Mesothelial cell of epicardium (in vitro differentiated cells): ENCODE measurements around the gene POLR3GL. TPM values are rescaled to one million over a fixed set of nuclear protein-coding genes. Genes with fewer than 3 reads are reported as not detected.
A peak's percentile ranks its signal among the peaks of the same experiment; 100 is the strongest.

Experiments used
- DNase-seq, 2 experiments: peaks; one replicate each; pipeline ENCODE4 v3.0.0; 2021; ENCODE audit warnings: low spot score in 2 of 2; ENCODE audit not compliant: unreplicated experiment in 2 of 2
- H3K27ac Mint-ChIP-seq: 2 replicates; pipeline ENCODE4 v1.8.0; 2021; ENCODE audit warnings: mixed read lengths
- H3K27me3 Mint-ChIP-seq: 2 replicates; pipeline ENCODE4 v1.8.0; 2021; ENCODE audit warnings: low read depth, mixed read lengths
- H3K36me3 Mint-ChIP-seq: 2 replicates; pipeline ENCODE4 v1.8.0; 2021; ENCODE audit warnings: mixed read lengths
- H3K4me1 Mint-ChIP-seq: 2 replicates; pipeline ENCODE4 v1.8.0; 2021; ENCODE audit warnings: mixed read lengths
- H3K4me3 Mint-ChIP-seq: 2 replicates; pipeline ENCODE4 v1.8.0; 2021; ENCODE audit warnings: mild to moderate bottlenecking, moderate library complexity, mixed read lengths
- H3K9me3 Mint-ChIP-seq: 2 replicates; pipeline ENCODE4 v1.8.0; 2021; ENCODE audit warnings: mixed read lengths
- CTCF ChIP-seq: fragments of 200-600 bp; sonication (generic); IDR thresholded peaks from one replicate; pipeline ENCODE4 v1.5.0; 2021; ENCODE audit warnings: antibody characterized with exemption; ENCODE audit not compliant: unreplicated experiment
- total RNA-seq: library from RNA; stranded (reverse); gene quantifications from 3 replicates; pipeline ENCODE4 v1.2.1, GENCODE V29; 2021

The POLR3GL gene
- total RNA-seq, 1 donor from 2014 or later: 16.4 TPM

GRCh38 chr1:145942871-145943270, 21.6 kb upstream of the POLR3GL start:
- no peaks in the 10 kb centered on the region for H3K9me3 Mint-ChIP-seq
- TF ChIP-seq CTCF: no peak
- no peaks in the 10 kb centered on the region for H3K27me3 Mint-ChIP-seq
- H3K36me3 Mint-ChIP-seq: peaks cover 2% of the 10 kb centered on the region
- H3K4me3 Mint-ChIP-seq: no peak overlapping the region
- no peak for DNase-seq
- peak overlapping the region; percentile 21 for H3K27ac Mint-ChIP-seq
- no peaks in the 10 kb centered on the region for H3K4me1 Mint-ChIP-seq

- no peak overlapping the region for H3K4me3 Mint-ChIP-seq
- peaks cover 2% of the 10 kb centered on the region for H3K36me3 Mint-ChIP-seq
- no peak for TF ChIP-seq CTCF
- peaks cover 4% of the 10 kb centered on the region for H3K4me1 Mint-ChIP-seq
- no peak for DNase-seq
- H3K27me3 Mint-ChIP-seq: no peaks in the 10 kb centered on the region
- H3K9me3 Mint-ChIP-seq: no peaks in the 10 kb centered on the region
- no peak overlapping the region for H3K27ac Mint-ChIP-seq
Measured at GRCh38 chr1:145944532-145944931, 20.0 kb upstream of the POLR3GL start.

- H3K4me3 Mint-ChIP-seq: no peak overlapping the region
- no peak for DNase-seq
- H3K27me3 Mint-ChIP-seq: no peaks in the 10 kb centered on the region
- peaks cover 2% of the 10 kb centered on the region for H3K36me3 Mint-ChIP-seq
- H3K4me1 Mint-ChIP-seq: peaks cover 4% of the 10 kb centered on the region
- no peak for TF ChIP-seq CTCF
- no peaks in the 10 kb centered on the region for H3K9me3 Mint-ChIP-seq
- H3K27ac Mint-ChIP-seq: no peak overlapping the region
Measured at GRCh38 chr1:145946477-145946986, 18.0 kb upstream of the POLR3GL start.

- no peak for TF ChIP-seq CTCF
- H3K27ac Mint-ChIP-seq: no peak overlapping the region
- H3K27me3 Mint-ChIP-seq: no peaks in the 10 kb centered on the region
- DNase-seq: no peak
- H3K36me3 Mint-ChIP-seq: peaks cover 2% of the 10 kb centered on the region
- no peak overlapping the region for H3K4me3 Mint-ChIP-seq
- H3K9me3 Mint-ChIP-seq: no peaks in the 10 kb centered on the region
- peaks cover 4% of the 10 kb centered on the region for H3K4me1 Mint-ChIP-seq
Measured at GRCh38 chr1:145947551-145947950, 16.9 kb upstream of the POLR3GL start.

GRCh38 chr1:145949219-145949618, 15.3 kb upstream of the POLR3GL start:
- H3K27ac Mint-ChIP-seq: no peak overlapping the region
- DNase-seq: no peak
- no peak for TF ChIP-seq CTCF
- peaks cover 5% of the 10 kb centered on the region for H3K4me1 Mint-ChIP-seq
- H3K4me3 Mint-ChIP-seq: no peak overlapping the region
- H3K36me3 Mint-ChIP-seq: peaks cover 2% of the 10 kb centered on the region
- peaks cover 7% of the 10 kb centered on the region for H3K27me3 Mint-ChIP-seq
- H3K9me3 Mint-ChIP-seq: no peaks in the 10 kb centered on the region

GRCh38 chr1:145951526-145951925, 13.0 kb upstream of the POLR3GL start:
- peaks cover 13% of the 10 kb centered on the region for H3K4me1 Mint-ChIP-seq
- H3K4me3 Mint-ChIP-seq: no peak overlapping the region
- no peak overlapping the region for H3K27ac Mint-ChIP-seq
- TF ChIP-seq CTCF: no peak
- no peak for DNase-seq
- H3K36me3 Mint-ChIP-seq: peaks cover 2% of the 10 kb centered on the region
- peaks cover 25% of the 10 kb centered on the region for H3K27me3 Mint-ChIP-seq
- no peaks in the 10 kb centered on the region for H3K9me3 Mint-ChIP-seq
